A549 (cell line): ENCODE measurements around the gene FIBP. TPM values are rescaled to one million over a fixed set of nuclear protein-coding genes. Genes with fewer than 3 reads are reported as not detected.

Experiments
- ATAC-seq, 2 experiments: fragments of 200-7000 bp in 1 of 2; fragments of >200 bp in 1 of 2; cut with Nextera tagmentation in 1 of 2; cut with Tn5 transposase in 1 of 2; 3 replicates each; pipeline versions ENCODE4 v1.8.0 to v1.9.1; 2018 to 2020; ENCODE audit warnings: mild to moderate bottlenecking in 1 of 2, moderate library complexity in 1 of 2
- CTCF ChIA-PET: fragments of 300-600 bp; sonication (Branson Sonifier 250); formaldehyde crosslinking; extraction: SDS; loops from one replicate; lab custom pipeline; 2021; ENCODE audit warnings: antibody characterized with exemption, inconsistent platforms; lab: Yijun Ruan, JAX
- POLR2A ChIA-PET: fragments of 350-600 bp; formaldehyde crosslinking; extraction: SDS; loops from one replicate; lab custom pipeline; 2021; ENCODE audit warnings: antibody characterized with exemption, inconsistent platforms; lab: Yijun Ruan, JAX
- DNase-seq, 2 experiments: peaks; one replicate each; pipeline versions ENCODE4 v3.0.0 to v3.0.0-alpha.2; 2011 to 2016; ENCODE audit warnings: low read depth in 1 of 2, low spot score in 1 of 2
- FAIRE-seq: peaks from 2 replicates; lab custom pipeline; 2011; peaks lifted over from hg19 to GRCh38; lab: Jason Lieb, UNC
- H3K27ac ChIP-seq, 2 experiments: fragments of >200 bp; sonication (Bioruptor Twin); formaldehyde crosslinking; 3 replicates each; pipeline ENCODE4 v1.5.1; 2016 to 2017
- H3K4me1 ChIP-seq: fragments of >200 bp; sonication (Bioruptor Twin); formaldehyde crosslinking; 3 replicates; pipeline ENCODE4 v1.6.1; 2016
- H3K4me2 ChIP-seq: fragments of >200 bp; sonication (Bioruptor Twin); formaldehyde crosslinking; 3 replicates; pipeline ENCODE4 v1.6.1; 2016
- H3K4me3 ChIP-seq: fragments of >200 bp; sonication (Bioruptor Twin); formaldehyde crosslinking; 3 replicates; pipeline ENCODE4 v1.5.1; 2016
- H3K9me3 ChIP-seq: fragments of >200 bp; sonication (Bioruptor Twin); formaldehyde crosslinking; 3 replicates; pipeline ENCODE4 v1.6.1; 2016
- CBX8 ChIP-seq: fragments of 200-600 bp; sonication (generic); IDR thresholded peaks from 2 replicates; pipeline ENCODE4 v1.6.1; 2016
- CEBPB ChIP-seq, 2 experiments: fragments of >200 bp in 1 of 2; sonication (Bioruptor Twin) in 1 of 2; formaldehyde crosslinking in 1 of 2; IDR thresholded peaks; 2 replicates each; pipeline ENCODE4 v1.6.1; 2012 to 2016
- CTCF ChIP-seq: fragments of >200 bp; sonication (Bioruptor Twin); formaldehyde crosslinking; IDR thresholded peaks from 3 replicates; pipeline ENCODE4 v1.5.1; 2016
- ESRRA ChIP-seq: fragments of 150-350 bp; IDR thresholded peaks from 2 replicates; pipeline ENCODE4 v1.6.1; 2014; ENCODE audit warnings: mild to moderate bottlenecking, low read length, borderline replicate concordance
- FOSB ChIP-seq: fragments of 250-450 bp; sonication (Bioruptor Pico); IDR thresholded peaks from 2 replicates; pipeline ENCODE4 v1.5.0; 2020; ENCODE audit warnings: mild to moderate bottlenecking, moderate library complexity
- HEYL ChIP-seq: fragments of 250-450 bp; sonication (Bioruptor Pico); IDR thresholded peaks from 2 replicates; pipeline ENCODE4 v1.8.0; 2021; ENCODE audit warnings: mild to moderate bottlenecking, moderate library complexity
- HOXA7 ChIP-seq: fragments of 250-450 bp; sonication (Bioruptor Pico); IDR thresholded peaks from 2 replicates; pipeline ENCODE4 v1.5.0; 2020; ENCODE audit warnings: mild to moderate bottlenecking, moderate library complexity
- JUN ChIP-seq, 2 experiments: fragments of >200 bp; sonication (Bioruptor Twin); formaldehyde crosslinking; IDR thresholded peaks; 2 replicates in 1 of 2; 3 replicates in 1 of 2; pipeline ENCODE4 v1.6.1; 2016 to 2017
- KDM1A ChIP-seq: fragments of 200-600 bp; sonication (generic); IDR thresholded peaks from 2 replicates; pipeline ENCODE4 v1.6.1; 2016; ENCODE audit warnings: low read depth, mild to moderate bottlenecking
- KDM5A ChIP-seq: fragments of 200-600 bp; sonication (generic); IDR thresholded peaks from 2 replicates; pipeline ENCODE4 v1.6.1; 2016; ENCODE audit warnings: antibody characterized with exemption, mild to moderate bottlenecking
- MAZ ChIP-seq: fragments of 150-350 bp; IDR thresholded peaks from 2 replicates; pipeline ENCODE4 v1.6.1; 2014; ENCODE audit warnings: antibody characterized with exemption, low read depth, low read length, borderline replicate concordance
- NR3C1 ChIP-seq: fragments of >200 bp; sonication (Bioruptor Twin); formaldehyde crosslinking; IDR thresholded peaks from 3 replicates; pipeline ENCODE4 v1.6.1; 2017
- PBX3 ChIP-seq: IDR thresholded peaks from 2 replicates; pipeline ENCODE4 v1.6.1; 2012
- PHF8 ChIP-seq: fragments of 200-600 bp; sonication (generic); IDR thresholded peaks from 2 replicates; pipeline ENCODE4 v1.6.1; 2016; ENCODE audit warnings: low read depth, mild to moderate bottlenecking, antibody characterized with exemption, moderate library complexity, borderline replicate concordance
- POLR2A ChIP-seq: IDR thresholded peaks from 2 replicates; pipeline ENCODE4 v1.6.1; 2012; ENCODE audit warnings: mild to moderate bottlenecking, low read length
- POLR2AphosphoS2 ChIP-seq: conservative IDR thresholded peaks from 2 replicates; pipeline ENCODE4 v1.6.1; 2012; ENCODE audit warnings: low read length, improper control_type of control experiment, inconsistent platforms
- RARB ChIP-seq: fragments of 250-450 bp; sonication (Bioruptor Pico); IDR thresholded peaks from 2 replicates; pipeline ENCODE4 v1.8.0; 2021; ENCODE audit warnings: mild to moderate bottlenecking, moderate library complexity
- RCOR1 ChIP-seq: fragments of 150-350 bp; IDR thresholded peaks from 2 replicates; pipeline ENCODE4 v1.6.1; 2014; ENCODE audit warnings: antibody characterized with exemption, low read length, low read depth
- RNF2 ChIP-seq: fragments of 200-600 bp; sonication (generic); IDR thresholded peaks from 2 replicates; pipeline ENCODE4 v1.6.1; 2016; ENCODE audit warnings: low read depth, mild to moderate bottlenecking, antibody characterized with exemption, moderate library complexity, borderline replicate concordance
- TFCP2L1 ChIP-seq: fragments of 250-450 bp; sonication (Bioruptor Pico); IDR thresholded peaks from 2 replicates; pipeline ENCODE4 v1.5.0; 2021; ENCODE audit warnings: mild to moderate bottlenecking
- TP53 ChIP-seq: fragments of 250-450 bp; sonication (Bioruptor Pico); IDR thresholded peaks from 2 replicates; pipeline ENCODE4 v1.5.0; 2021; ENCODE audit warnings: mild to moderate bottlenecking, moderate library complexity
- ZC3H11A ChIP-seq: fragments of 450-650 bp; IDR thresholded peaks from 2 replicates; pipeline ENCODE4 v1.6.1; 2014; ENCODE audit warnings: antibody characterized with exemption, mild to moderate bottlenecking
- ZSCAN20 ChIP-seq: fragments of 250-450 bp; sonication (Bioruptor Pico); IDR thresholded peaks from 2 replicates; pipeline ENCODE4 v1.8.0; 2022; ENCODE audit warnings: mild to moderate bottlenecking, moderate library complexity
- WGBS: methylation state at CpG from one replicate; pipeline ENCODE4 v1.1.6; 2017; ENCODE audit errors: missing lambda C conversion rate; 5-methylcytosine and 5-hydroxymethylcytosine counted together
- polyA plus RNA-seq, 4 experiments: library from polyadenylated mRNA; depleted of rRNA in 3 of 4; stranded (reverse); fragments of >200 nt; fragmentation: RNase III in 1 of 4; extraction: RNeasy Plus Mini Kit Qiagen cat#74134 plus additional on column Dnase treatment in 1 of 4; gene quantifications; 2 replicates in 3 of 4; 3 replicates in 1 of 4; pipeline ENCODE4 v1.2.3, GENCODE V29; 2011 to 2017

Gene FIBP
- polyA plus RNA-seq, 2 of the 4 experiments (the other 2 are of a cell fraction) = 60.4 to 72.2 TPM

GRCh38 chr11:65852508-65853245 is 35.6 kb downstream of the FIBP start:
- Histone ChIP-seq H3K4me2 (no peak overlapping the region), H3K4me3 (no peak overlapping the region), H3K4me1 (peaks cover 23% of the 10 kb centered on the region), H3K9me3 (no peaks in the 10 kb centered on the region), H3K27ac (no peak overlapping the region)
- POLR2A ChIA-PET = no interaction called here
- TF ChIP-seq RARB (CRISPR knock-in tag) (peak; percentile 29; the same call in 1 of the 2 replicates), PBX3 (peak; percentile 5; the same call in 1 of the 2 replicates), RNF2 (no peak), TP53 (CRISPR knock-in tag) (0 out of 2 replicates have a peak, but pooled peaks have one; percentile 65), TFCP2L1 (peak; percentile 67; the same call in 1 of the 2 replicates), KDM5A (no peak), JUN (IDR thresholded peaks at IDR 0.05) (0 out of 5 replicates have a peak, but pooled peaks of 1 of the 2 experiments have one; percentile 20)
- FAIRE-seq (no peak), ATAC-seq (peak in 1 of 2 experiments; percentile 6; a peak in 3 of 6 replicates), DNase-seq (no peak)
- WGBS = 95% methylated on average over 25 of the region's 33 CpGs
- CTCF ChIA-PET = interaction anchor here (0.7 to 7.5 kb wide), 15 partner anchors 8 to 227 kb away, joined by 3 to 45 read pairs (median 7); partner anchors contain the start of genes AP5B1, FIBP, KAT5 and MUS81

- H3K27ac ChIP-seq = no peak overlapping the region
- H3K4me3 ChIP-seq = no peak overlapping the region
- no peak overlapping the region for H3K4me2 ChIP-seq
- H3K9me3 ChIP-seq = no peaks in the 10 kb centered on the region
- FAIRE-seq (no peak), ATAC-seq (peak in 1 of 2 experiments; percentile 4; a peak in 3 of 6 replicates), DNase-seq (no peak)
- TF ChIP-seq HOXA7 (0 out of 2 replicates have a peak, but pooled peaks have one; percentile 69), ZC3H11A (no peak), CEBPB (IDR thresholded peaks at IDR 0.05) (no peak), FOSB (peak; percentile 12; the same call in 1 of the 2 replicates), ZSCAN20 (CRISPR knock-in tag) (no peak), POLR2A (no peak), KDM1A (no peak), POLR2AphosphoS2 (peak; percentile 77), RARB (CRISPR knock-in tag) (0 out of 2 replicates have a peak, but pooled peaks have one; percentile 29)
- ChIA-PET POLR2A (interaction anchor here (0.7 to 1.3 kb wide), 3 partner anchors 9 to 38 kb away, joined by 3 to 7 read pairs (median 4); partner anchors contain the start of genes CCDC85B, FIBP and MUS81), CTCF (interaction anchor here (0.6 to 7.5 kb wide), 17 partner anchors 8 to 506 kb away, joined by 3 to 45 read pairs (median 4); partner anchors contain the start of genes KAT5 and MUS81)
- peaks cover 23% of the 10 kb centered on the region for H3K4me1 ChIP-seq
- WGBS = 90% methylated on average over 8 of the region's 10 CpGs
Measured at GRCh38 chr11:65851811-65852507, 36.3 kb downstream of the FIBP start.

GRCh38 chr11:65851083-65851579 is 37.1 kb downstream of the FIBP start:
- ATAC-seq = peak; percentile 33 to 60; a peak in 5 of 6 replicates
- H3K27ac ChIP-seq = no peak overlapping the region
- H3K4me2 ChIP-seq = no peak overlapping the region
- 94% methylated on average over 13 of the region's 14 CpGs for WGBS
- peak in 1 of 2 experiments; percentile 72 for DNase-seq
- no peak for FAIRE-seq
- ChIA-PET CTCF (interaction anchor here (0.6 to 7.5 kb wide), 15 partner anchors 9 to 505 kb away, joined by 3 to 45 read pairs (median 3); partner anchors contain the start of gene MUS81), POLR2A (interaction anchor here (0.7 to 5.6 kb wide), 4 partner anchors 8 to 39 kb away, joined by 3 to 36 read pairs (median 6); partner anchors contain the start of genes CCDC85B, CFL1, FIBP and MUS81)
- TF ChIP-seq HOXA7 (peak; percentile 65; the same call in 1 of the 2 replicates), RCOR1 (no peak), HEYL (CRISPR knock-in tag) (no peak), PBX3 (no peak), POLR2AphosphoS2 (peak; percentile 67), FOSB (peak; percentile 27; the same call in 1 of the 2 replicates), POLR2A (no peak), ESRRA (no peak), PHF8 (no peak), CBX8 (no peak), MAZ (no peak), NR3C1 (no peak), CTCF (peak; percentile 35; the same call in 2 of the 3 replicates)
- no peaks in the 10 kb centered on the region for H3K9me3 ChIP-seq
- H3K4me1 ChIP-seq = peaks cover 21% of the 10 kb centered on the region
- H3K4me3 ChIP-seq = no peak overlapping the region
